Smooth muscle cell (in vitro differentiated cells): Measurements from ENCODE around the gene PAX6. TPM values are rescaled to one million over a fixed set of nuclear protein-coding genes. Genes with fewer than 3 reads are reported as not detected.

ENCODE experiments used
- DNase-seq: peaks from one replicate; lab custom pipeline; 2025; ENCODE audit not compliant: unreplicated experiment; lab: John Stamatoyannopoulos, UW
- H2AFZ ChIP-seq: fragments of 200-600 bp; sonication (generic); 2 replicates; pipeline ENCODE4 v1.6.0; 2016; ENCODE audit warnings: antibody characterized with exemption, low read depth, mild to moderate bottlenecking
- H3F3A ChIP-seq: fragments of 200-600 bp; sonication (generic); 2 replicates; pipeline ENCODE4 v1.6.0; 2017; ENCODE audit warnings: antibody characterized with exemption, low read depth
- H3K27ac ChIP-seq: fragments of 200-600 bp; sonication (generic); 2 replicates; pipeline ENCODE4 v1.5.1; 2016; ENCODE audit warnings: low read depth, mild to moderate bottlenecking
- H3K27me3 ChIP-seq: fragments of 200-600 bp; sonication (generic); 2 replicates; pipeline ENCODE4 v1.6.1; 2016; ENCODE audit warnings: low read depth, mild to moderate bottlenecking
- H3K36me3 ChIP-seq: fragments of 200-600 bp; sonication (generic); 2 replicates; pipeline ENCODE4 v1.5.1; 2016; ENCODE audit warnings: low read depth
- H3K4me1 ChIP-seq: fragments of 200-600 bp; sonication (generic); 2 replicates; pipeline ENCODE4 v1.5.1; 2016; ENCODE audit warnings: low read depth
- H3K4me2 ChIP-seq: fragments of 200-600 bp; sonication (generic); 2 replicates; pipeline ENCODE4 v1.6.0; 2016; ENCODE audit warnings: mild to moderate bottlenecking
- H3K4me3 ChIP-seq: fragments of 200-600 bp; sonication (generic); 2 replicates; pipeline ENCODE4 v1.5.1; 2016; ENCODE audit warnings: mild to moderate bottlenecking
- H3K79me2 ChIP-seq: fragments of 200-600 bp; sonication (generic); 2 replicates; pipeline ENCODE4 v1.6.0; 2016; ENCODE audit warnings: low read depth, mild to moderate bottlenecking
- H3K9ac ChIP-seq: fragments of 200-600 bp; sonication (generic); 2 replicates; pipeline ENCODE4 v1.6.0; 2016; ENCODE audit warnings: low read depth
- H3K9me3 ChIP-seq: fragments of 200-600 bp; sonication (generic); replicated peaks from 2 replicates; pipeline ENCODE4 v1.5.1; 2016; ENCODE audit warnings: low read depth
- H4K20me1 ChIP-seq: fragments of 200-600 bp; sonication (generic); 2 replicates; pipeline ENCODE4 v1.6.0; 2016; ENCODE audit warnings: low read depth
- CTCF ChIP-seq: fragments of 200-600 bp; sonication (generic); IDR thresholded peaks from 2 replicates; pipeline ENCODE4 v1.5.1; 2017; ENCODE audit warnings: borderline replicate concordance, mild to moderate bottlenecking, antibody characterized with exemption; ENCODE audit not compliant: insufficient read depth, poor library complexity, severe bottlenecking
- WGBS: methylation state at CpG from one replicate; pipeline ENCODE4 v1.1.7; 2016; ENCODE audit warnings: low lambda C conversion rate; 5-methylcytosine and 5-hydroxymethylcytosine counted together
- polyA plus RNA-seq: library from polyadenylated mRNA; unstranded; fragments of >200 nt; fragmentation: Nextera tagmentation; extraction: Ambion mirVana; gene quantifications from 2 replicates; pipeline ENCODE4 v1.2.1, GENCODE V29; 2016
- total RNA-seq: library from RNA; depleted of rRNA; stranded (reverse); fragments of >200 nt; gene quantifications from 2 replicates; pipeline ENCODE4 v1.2.3, GENCODE V29; 2014

PAX6 gene
- total and polyA plus RNA-seq, 2 experiments from 2014 or later: not detected

- Histone ChIP-seq H4K20me1 (no peaks in the 10 kb centered on the region), H3K27ac (no peak overlapping the region), H3K27me3 (no peaks in the 10 kb centered on the region), H3K4me1 (peaks cover 27% of the 10 kb centered on the region), H2AFZ (no peak overlapping the region), H3K79me2 (no peaks in the 10 kb centered on the region), H3K4me3 (no peak overlapping the region), H3K36me3 (no peaks in the 10 kb centered on the region), H3K4me2 (no peak overlapping the region), H3F3A (no peaks in the 10 kb centered on the region), H3K9me3 (no peaks in the 10 kb centered on the region), H3K9ac (no peak overlapping the region)
- WGBS: 95% methylated on average over 6 of the region's 6 CpGs
- DNase-seq: no peak
- TF ChIP-seq CTCF: no peak
These were observed 27.9 kb downstream of the PAX6 start for GRCh38 chr11:31783252-31783651.

GRCh38 chr11:31782257-31782656 lies 28.9 kb downstream of the PAX6 start:
- H3K9ac ChIP-seq: no peak overlapping the region
- DNase-seq: no peak
- TF ChIP-seq CTCF: no peak
- H3F3A ChIP-seq: no peaks in the 10 kb centered on the region
- no peak overlapping the region for H3K27ac ChIP-seq
- H3K79me2 ChIP-seq: no peaks in the 10 kb centered on the region
- H3K4me1 ChIP-seq: peaks cover 20% of the 10 kb centered on the region
- H3K27me3 ChIP-seq: no peaks in the 10 kb centered on the region
- H3K4me2 ChIP-seq: no peak overlapping the region
- H3K4me3 ChIP-seq: no peak overlapping the region
- no peaks in the 10 kb centered on the region for H4K20me1 ChIP-seq
- H2AFZ ChIP-seq: no peak overlapping the region
- H3K9me3 ChIP-seq: no peaks in the 10 kb centered on the region
- no peaks in the 10 kb centered on the region for H3K36me3 ChIP-seq
- WGBS: 90% methylated on average over 2 of the region's 2 CpGs

- no peak for DNase-seq
- H3K27me3 ChIP-seq: no peaks in the 10 kb centered on the region
These were observed 30.6 kb downstream of the PAX6 start for GRCh38 chr11:31780480-31780971.

More at GRCh38 chr11:31780480-31780971, 30.6 kb downstream of the PAX6 start:
- Histone ChIP-seq H3K27ac (no peak overlapping the region), H3K4me3 (no peak overlapping the region), H3K36me3 (no peaks in the 10 kb centered on the region), H3K9me3 (no peaks in the 10 kb centered on the region), H3K79me2 (no peaks in the 10 kb centered on the region), H3K9ac (no peak overlapping the region), H4K20me1 (no peaks in the 10 kb centered on the region), H2AFZ (no peak overlapping the region), H3K4me1 (peaks cover 20% of the 10 kb centered on the region), H3F3A (no peaks in the 10 kb centered on the region), H3K4me2 (no peak overlapping the region)
- 91% methylated on average over 5 of the region's 5 CpGs for WGBS
- no peak for TF ChIP-seq CTCF
